GOT3 (cell line): Measurements from ENCODE around the gene PLEK.

Experiments used
- DNase-seq: peaks from one replicate; lab custom pipeline; 2025; ENCODE audit warnings: mixed read lengths; lab: John Stamatoyannopoulos, UW

The PLEK gene

DNA sequence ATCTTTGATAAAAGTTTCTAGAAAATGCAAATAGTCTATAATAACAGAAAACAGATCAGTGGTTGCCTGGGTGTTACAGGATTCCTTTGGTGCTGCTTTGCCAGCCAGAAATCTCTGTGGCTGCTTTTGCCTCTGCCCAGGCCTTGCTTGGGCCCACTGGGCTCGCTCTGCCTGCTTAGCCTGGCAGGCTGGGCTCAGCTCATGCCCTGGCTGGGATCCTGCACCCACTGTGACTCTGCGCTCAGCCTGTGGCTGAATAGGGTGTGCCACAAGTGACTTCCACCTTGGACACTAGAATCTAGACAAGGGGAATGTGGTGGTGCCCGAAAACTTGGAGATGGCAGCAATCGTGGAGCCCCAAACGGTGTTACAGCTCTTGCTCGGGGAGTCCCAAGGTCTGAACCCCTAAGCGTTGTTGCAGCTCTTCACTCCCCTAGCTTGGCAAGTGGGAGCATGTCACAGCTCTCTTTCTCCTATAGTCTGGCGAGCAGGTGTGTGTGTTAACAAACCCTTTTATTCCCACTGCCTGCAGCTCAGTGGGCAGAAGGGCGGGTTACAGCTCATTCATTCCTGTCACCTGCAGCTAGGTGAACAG, 51.1 kb downstream of the PLEK start:
- DNase-seq, result no peak

DNA sequence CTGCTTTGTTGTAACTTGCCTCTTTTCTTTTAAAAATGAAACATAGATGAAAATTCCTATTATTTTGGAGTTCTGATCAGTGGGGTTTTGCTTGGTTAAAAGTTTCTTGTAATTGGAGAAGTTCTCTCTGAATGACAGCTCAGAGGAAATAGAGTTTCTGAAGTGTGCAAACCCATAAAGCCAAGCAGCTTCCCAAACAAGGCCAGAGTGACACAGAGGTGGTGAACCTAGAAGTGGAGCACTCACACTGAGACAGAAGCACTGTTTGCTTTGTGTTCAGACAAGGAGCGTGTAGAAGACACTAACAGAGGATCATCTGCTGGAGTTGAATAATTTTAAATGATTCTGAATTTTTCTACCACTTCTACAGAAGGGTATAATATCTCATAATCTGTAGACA, 52.8 kb downstream of the PLEK start:
- DNase-seq, result no peak

DNA sequence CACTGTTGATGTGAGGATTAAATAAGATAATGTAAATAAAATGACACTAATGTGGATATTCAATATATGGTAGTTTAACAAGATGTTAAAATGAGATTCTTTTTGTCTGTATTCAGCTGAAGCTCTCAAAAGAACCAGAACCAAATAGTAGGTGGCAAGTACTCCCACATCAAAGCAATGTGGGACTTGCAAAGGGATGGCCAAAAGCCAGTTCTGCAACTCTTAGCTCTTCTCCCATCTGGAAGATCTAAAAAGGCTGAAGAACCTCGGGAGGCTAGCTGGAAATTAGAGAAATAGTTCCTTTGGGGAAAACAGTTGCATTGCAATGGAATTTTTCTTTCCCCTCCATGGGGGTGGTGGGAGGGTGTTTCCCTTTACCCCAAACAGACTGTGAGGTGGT, 53.3 kb downstream of the PLEK start:
- no peak for DNase-seq

DNA sequence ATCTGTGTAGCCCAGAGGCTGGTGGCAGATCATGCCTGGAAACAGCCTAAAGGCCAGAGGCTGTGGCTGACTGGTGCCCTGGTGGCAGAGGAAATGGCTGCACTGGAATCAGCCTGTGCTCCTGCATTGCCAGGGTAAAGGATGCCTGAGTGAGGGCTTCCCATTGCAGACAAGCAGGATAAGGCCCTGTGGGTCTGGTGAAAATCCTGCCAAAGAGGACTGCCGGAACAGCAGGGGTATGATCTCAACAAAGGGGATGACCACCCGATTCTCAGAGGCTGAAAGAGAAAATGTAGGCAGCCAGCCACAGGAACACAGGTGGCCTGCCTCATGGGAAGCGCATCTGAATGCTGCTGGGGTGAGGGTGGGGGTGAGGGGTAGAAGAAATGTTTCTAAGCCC, 53.8 kb downstream of the PLEK start:
- no peak for DNase-seq

DNA sequence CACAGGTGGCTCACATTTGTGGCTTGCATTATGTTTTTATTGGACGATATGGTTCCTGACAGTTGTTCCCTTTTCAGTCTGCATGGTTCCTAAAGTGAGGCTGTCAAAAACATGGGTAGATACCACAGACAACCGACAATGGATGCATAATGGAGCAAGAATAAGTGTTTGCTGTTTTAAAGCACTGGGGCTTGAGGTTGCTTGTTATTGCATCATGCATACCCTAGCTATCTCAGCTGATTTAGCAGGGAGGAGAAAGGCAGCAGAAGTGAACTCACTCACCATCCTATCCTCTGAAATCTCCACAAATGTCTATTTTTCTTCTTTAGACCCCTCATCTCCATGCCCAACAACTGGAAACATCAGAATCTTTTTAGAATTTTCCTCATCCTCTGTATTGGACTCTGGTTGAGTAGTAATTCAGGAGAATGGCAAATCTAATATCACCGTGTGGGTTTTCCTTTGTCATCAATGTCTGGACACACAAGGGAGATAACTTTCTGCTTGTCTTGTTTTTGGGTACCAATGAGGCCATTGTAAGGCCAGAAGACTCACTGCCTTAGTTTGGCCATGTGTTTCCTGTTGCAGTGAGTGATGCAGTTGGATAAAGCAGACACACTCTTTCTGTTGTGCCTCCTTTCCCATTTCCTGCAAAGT, 55.3 kb downstream of the PLEK start:
- DNase-seq, result no peak

DNA sequence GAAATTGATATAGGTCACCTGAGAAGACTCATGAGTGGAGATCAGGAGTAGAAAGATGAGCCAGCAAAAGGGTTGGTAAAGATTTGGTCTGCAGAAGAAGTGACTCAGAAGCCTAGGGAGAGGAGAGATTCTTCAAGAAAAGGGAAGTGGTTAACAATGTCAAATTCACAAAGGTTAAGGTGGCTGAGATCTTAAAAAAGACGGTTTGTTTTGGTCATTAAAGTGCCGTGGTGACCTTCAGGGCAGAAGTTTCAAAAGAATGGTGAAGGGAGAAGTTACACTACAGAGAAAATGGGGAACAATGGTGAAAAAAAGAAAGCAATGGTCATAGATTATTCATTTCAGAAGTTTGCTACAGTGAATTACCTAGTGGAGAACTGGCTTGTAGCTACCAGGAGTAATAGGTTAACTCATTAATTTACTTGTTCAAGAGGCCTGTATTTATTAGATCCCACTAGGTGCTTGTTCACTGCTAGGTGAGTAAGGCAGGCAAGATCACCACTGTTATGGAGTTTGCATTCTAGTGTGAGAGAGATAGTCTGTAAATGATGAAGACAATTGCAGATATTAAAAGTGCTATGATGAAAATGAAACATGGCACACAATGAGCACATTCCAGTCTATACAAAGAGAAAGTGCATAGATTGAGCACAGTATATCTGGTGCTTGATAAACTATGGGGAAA, 59.0 kb downstream of the PLEK start:
- DNase-seq, result no peak

DNA sequence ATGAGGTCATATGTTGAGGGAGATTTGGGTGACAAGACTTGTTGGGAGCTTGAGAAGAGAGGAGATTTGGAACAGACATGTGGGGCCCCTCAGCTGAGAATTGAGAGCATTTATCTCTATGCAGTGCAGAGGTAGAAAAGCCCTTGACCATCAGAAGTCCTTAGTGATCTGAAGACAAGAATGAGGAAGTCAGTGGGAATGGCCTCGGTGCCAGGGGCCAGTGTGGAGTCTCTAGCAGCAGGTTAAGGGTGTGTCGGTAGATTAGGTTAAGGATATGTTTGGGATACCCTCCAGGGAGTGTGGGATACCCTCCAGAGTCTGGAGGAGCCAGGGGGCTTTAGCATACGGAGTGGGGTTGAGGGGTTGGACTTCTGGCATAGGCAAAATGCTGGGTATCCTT, 60.4 kb downstream of the PLEK start:
- DNase-seq, result no peak

DNA sequence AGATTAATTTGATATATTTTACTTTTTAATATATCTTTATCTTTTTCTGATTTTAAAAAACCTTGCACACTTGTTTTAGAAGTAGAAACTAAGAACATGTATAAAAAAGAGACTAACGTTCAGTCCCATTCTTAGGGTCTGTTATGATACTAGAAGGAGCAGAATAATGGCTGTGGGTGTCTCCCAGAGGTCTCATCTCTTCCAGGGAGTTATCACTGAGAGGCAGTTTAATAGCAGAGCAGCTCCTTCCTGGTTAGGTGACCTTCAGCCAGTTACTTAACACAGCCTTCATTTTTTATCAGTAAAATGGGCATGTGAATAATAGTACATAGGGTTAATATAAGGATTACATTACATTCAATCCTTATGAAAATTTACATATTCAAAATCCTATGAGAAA, 61.4 kb downstream of the PLEK start:
- DNase-seq, result no peak

DNA sequence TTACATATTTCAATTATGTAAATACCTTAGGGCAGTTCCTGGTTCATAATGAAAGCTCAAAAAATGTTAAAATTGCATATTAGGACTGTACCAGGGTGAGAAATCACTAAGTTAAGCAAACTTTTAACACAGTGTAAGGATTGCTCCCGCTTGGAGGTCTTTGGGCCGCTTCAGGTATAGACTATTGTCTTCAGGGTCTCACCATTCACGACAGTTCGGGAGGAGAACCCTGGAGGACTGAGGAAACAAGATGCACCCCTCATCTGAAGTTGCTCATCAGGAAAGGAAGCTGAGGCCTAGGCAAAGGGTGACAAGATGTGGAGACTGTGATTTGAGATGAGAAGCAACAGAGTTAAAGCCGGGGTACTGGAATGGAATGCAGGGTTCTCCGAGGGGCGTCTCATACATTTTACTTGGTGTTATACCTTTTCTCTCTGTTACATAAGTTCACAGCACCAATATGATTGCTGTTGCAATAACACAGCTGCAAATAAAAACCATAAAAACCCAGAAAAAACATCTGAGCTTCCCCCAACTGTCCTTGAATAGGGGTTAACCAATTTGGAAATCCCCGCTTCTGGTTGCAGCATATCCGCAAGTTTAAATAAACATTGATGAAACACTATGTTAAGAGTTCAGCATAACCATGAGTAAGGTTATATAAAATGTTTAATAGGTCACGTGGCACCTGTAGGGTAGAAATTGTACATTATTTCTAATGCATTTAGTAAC, 61.9 kb downstream of the PLEK start:
- no peak for DNase-seq

DNA sequence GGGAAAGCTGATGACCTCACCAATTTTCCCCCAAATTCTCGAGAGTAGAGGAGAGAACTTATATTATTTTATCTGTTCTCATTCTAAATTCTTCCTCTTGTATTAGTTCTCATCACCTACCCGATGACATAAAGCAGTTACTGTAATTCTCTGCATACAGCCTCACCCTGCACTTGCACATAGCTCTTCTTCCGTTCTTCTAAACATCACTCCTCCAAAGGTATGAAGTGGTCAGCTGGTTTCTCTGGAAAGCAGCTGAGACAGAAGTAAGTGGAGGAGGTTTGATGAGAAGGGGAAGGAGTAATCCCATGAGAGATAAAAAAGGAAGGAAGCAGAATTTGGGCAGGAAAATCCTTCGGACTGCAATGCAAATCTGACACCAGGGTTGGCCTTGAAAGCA, 63.0 kb downstream of the PLEK start:
- no peak for DNase-seq

DNA sequence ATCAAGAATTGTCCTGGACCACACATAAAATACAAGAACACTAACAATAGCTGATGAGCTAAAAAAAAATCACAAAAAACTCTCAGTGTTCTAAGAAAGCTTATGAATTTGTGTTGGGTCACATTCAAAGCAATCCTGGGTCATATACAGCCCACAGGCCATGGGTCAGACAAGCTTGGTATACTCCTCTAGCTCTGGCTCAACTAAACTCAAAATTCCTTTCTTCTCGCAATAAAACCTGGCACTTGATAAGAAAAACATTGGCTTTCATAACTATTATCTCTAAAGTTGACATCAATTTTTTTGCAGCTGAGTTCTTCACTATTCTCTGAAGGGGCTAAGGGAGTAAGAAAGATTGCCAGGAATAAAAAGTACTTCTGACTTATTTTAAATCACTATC, 63.7 kb downstream of the PLEK start:
- no peak for DNase-seq

DNA sequence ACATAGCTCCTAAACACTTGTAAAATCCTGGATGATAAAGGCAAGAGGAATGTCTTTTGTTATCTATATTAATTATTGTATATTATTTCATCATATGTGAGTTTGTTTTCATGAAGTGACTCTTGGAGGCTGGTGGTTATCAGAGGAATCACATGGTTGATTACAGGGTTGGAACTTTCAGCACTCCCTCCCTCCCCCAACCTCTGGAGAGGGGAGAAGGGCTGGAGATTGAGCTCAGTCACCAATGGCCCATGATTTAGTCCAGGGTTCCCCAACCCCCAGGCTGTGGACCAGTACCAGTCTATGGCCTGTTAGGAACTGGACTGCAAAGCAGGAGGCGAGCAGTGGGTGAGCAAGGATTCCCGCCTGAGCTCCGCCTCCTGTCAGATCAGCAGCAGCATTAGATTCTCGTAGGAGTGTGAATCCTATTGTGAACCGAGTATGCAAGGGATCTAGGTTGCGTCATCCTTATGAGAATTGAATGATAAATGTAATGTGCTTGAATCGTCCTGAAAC, 64.3 kb downstream of the PLEK start:
- no peak for DNase-seq

DNA sequence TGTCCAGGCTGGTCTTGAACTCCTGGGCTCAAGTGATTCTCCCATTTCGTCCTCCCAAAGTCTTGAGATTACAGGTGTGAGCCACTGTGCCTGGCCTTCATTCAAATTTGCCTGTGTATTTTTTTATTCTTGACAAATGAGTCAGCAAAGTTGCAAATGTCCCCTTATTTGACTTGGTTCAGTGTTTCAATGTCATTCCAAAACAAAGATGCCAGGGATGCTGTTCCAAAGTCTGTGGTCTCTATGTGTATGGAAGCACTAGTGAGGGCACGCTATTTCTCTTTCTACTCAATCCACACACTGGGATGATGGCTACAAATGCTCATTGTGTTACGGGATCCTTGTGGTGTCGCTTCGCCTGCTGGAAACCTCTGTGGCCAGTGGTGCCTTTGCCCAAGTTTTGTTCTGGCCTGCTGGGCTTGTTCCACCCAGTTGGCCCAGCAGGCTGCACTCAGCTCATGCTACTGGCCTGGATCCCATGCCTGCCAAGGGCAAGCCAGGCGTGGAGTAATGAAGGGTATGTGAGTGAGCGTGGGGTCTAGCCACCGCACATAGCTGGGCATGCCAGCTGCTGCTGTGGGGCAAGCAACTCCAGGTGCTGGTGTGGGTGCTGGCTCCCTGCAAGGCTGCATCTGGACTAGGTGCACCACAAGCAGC, 66.4 kb downstream of the PLEK start:
- no peak for DNase-seq

DNA sequence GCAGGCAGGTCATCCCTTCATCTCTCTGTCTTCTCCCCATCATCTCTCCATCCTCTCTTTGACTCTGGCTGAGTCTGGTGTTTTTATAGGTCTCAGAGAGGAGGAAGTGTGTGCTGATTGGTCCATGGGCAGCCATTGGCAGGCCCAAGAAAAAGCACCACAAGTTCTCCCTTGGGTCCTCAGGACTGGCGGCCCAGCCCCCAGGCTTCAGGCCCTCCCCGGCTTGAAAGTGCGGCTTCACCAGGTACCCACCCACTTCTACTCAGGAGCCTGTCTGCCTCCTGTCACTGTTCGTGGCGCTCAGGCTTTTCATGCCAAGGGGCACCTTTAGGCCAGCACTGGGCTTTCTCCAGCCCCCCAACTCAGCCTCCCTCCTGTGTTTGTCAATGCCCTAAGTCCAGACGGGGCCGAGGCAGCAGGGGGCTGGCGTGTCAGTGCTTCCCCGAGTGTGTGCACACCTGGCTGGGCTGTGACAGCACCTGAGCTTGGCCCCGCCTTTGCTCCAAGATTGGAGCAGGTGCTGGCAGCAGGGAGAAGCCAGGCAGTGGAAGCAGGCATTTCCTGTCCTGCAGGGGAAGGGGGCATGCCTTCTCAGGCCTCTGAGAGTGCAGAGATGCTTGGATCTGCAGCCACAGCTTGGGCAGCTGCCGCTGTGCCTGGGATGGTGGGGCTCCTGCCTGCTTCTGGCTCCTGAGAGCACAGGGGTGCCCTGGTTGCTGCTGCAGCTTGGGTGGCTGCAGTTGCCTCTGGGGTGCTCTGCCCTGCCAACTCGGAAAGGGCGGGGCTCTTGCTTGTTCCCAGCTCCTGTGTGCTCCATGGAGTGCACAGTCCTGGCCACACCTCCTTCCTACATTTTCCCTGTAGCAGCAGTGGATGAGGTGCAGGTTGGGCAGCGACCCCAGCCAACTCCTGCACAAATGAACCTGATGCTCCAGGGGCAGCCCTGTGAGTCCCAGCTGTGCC, 67.9 kb downstream of the PLEK start:
- no peak for DNase-seq

DNA sequence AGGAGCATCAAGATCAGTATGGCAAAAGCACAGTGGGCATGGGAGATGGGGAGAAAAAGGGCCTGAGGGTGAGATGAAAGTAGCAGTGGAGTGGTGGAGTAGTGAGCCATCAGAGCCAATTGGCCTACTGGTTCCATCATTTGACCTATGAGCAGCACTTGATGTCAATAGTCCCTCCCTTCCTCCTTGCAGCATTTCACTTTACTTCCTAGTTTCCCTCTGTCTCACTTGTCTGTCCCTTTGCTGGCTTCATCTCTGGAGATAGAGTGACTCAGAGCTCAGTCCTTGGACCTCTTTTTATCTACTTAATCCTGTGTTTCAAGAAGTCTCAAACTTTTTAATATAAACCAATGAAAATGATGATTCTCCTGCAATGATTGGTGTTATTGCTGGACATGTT, 69.9 kb downstream of the PLEK start:
- DNase-seq, result no peak

DNA sequence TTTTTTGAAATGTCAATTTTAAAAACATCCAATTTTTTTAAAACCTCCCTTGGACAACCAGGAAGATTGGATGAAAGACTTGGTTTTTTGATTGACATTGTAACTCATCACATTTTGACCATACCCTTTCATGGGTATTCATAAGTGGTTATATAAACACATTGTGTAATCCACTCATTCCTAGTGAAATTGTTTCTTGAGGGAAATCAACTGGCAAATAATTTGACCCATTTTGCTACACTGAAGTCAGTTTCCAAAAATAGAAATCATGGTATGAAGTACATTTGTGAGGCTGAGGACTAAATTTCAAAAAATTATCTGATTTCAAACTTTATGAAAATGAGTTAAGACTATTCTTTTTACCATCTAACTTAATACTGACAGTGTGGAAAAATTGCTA, 70.5 kb downstream of the PLEK start:
- no peak for DNase-seq

DNA sequence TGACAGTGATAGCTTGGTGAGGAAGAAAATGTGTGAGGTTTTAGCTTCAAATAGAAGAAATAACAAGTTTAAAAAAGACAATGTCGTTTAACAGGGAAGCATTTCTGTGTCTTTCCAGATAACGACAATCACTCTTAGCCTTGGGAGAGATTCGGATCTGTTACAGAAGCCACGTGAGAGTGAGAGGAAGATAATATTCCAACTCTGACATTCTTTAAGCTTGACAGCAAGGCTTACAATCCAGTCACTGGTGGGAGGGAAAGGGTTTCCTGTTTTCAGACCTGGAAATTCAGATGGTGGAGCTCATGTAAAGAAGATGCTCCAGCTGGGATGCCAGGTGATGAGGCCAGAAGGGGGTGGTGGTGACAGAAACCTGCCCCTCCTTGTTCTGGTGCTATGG, 71.2 kb downstream of the PLEK start:
- DNase-seq, result no peak

DNA sequence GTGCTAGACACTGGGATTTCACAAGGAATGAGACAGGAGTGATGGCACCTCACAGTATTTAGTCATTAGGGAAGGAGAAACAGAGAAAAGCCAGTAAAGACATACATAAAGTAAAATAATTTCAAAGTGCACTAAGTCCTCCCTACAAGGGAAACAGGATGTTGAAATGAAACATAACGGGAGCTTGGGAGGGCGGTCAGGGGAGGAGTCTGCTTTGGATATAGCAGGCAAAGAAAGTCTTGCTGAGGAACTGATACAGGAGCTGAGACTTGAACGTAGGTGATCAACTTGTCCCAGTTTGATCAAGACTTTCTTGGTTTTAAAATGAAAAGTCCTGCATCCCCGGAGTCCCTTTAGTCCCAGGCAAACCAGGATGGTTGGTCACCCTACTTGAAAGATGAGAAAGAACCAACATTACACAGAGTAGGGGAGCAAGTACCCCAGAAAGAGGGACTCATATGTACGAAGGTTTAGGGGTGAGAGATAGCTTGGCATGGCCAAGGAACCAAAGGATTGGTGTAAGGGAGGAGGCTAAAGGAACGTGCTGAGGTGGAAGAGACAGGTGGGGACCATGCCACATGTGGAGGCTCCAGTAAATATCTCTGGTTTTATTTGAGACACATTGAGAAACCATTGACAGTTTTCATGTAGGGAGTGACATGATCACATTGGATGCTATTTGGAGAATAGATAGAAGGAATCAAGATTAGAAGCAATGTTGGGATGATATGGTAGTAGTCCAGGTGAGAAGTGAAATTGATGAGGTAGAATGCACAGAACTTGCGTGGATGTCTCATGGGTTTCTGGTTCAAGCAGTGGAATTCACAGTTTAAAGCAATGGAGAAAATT, 73.6 kb downstream of the PLEK start:
- no peak for DNase-seq

DNA sequence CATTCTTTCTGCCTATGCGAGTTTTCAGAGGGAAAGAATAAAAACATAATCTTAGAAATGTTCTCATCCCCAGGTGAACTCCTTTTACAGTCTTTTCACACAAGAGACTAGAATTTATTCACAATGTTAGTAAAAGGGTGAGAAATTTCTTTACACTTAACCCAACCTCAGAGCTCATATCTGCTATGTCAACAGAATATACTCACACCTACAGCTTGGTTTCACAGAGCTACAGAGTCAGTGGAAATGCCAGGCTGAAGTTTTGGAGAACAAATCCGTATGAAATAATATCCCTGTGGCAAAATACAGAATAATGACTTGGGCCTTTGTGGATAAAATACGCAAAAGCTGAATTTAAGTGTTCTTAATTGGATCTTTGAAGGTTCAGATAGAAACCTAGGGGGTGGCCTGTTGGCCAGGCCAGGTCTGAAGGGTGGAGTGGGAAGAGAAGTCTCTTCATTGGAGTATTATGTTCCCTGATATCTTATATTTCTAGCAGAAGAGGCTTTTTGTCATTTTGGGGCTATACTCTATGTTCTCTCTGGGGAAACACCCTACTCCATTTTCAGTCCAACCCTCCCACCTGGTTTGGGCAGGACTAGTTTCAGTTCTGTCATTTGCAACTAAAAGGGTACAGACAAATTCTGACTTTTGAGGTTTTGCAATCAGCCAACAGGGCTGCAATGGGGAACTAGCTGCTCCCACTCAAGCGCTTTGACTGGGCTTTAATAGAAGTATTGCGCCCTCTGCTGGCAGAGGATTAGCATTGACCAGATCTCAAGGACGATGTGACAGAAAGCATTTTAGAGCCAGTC, 76.3 kb downstream of the PLEK start:
- DNase-seq, result no peak
